Measurements from ENCODE around the gene MEX3D.

The MEX3D gene

DNA sequence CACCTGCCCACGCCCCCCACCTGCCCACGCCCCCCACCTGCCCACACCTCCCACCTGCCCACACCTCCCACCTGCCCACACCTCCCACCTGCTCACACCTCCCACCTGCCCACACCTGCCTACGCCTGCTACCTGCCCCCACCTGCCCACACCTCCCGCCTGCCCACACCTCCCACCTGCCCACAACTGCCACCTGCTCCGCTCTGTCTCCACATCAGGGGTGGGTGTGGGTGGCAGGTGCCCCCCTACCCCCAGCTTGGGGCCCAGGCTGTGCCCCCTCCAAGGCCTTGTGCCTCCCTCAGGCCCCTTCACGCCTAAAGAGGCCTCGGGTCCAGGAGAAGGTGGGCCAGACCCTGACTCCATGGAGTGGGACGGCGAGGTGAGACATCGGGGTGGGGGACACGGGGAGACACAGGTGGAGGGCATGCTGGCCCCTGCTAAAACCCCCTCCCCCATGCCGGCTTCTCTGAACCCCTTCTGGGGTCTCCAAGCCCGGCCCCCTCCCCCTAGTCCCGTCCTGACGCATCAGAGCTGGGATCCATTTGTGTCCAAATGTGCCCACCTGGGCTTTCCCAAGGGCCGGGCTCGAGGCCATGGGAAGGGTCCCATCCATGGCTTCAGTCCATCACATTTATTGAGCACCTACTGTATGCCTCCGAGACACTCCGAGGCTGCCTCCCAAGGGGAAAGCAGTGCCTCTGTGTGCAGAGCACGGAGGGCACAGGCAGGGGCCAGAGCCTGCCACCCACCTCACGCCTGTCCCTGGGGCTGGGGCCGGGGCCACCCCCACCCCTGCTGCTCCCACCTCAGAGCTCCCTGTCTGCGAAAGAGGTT, 39.3 kb downstream of the MEX3D start:
- Mint-ChIP-seq H3K9me3 (no peaks in the 10 kb centered on the region), H3K27me3 (ENCODE audit: low read depth) (peaks cover 13% of the 10 kb centered on the region), H3K4me3 (no peak overlapping the region), H3K36me3 (ENCODE audit: low read depth) (no peaks in the 10 kb centered on the region), H3K4me1 (ENCODE audit: low read depth) (peaks cover 3% of the 10 kb centered on the region), H3K27ac (no peak overlapping the region)
- no peak for DNase-seq (ENCODE audit: low spot score)

DNA sequence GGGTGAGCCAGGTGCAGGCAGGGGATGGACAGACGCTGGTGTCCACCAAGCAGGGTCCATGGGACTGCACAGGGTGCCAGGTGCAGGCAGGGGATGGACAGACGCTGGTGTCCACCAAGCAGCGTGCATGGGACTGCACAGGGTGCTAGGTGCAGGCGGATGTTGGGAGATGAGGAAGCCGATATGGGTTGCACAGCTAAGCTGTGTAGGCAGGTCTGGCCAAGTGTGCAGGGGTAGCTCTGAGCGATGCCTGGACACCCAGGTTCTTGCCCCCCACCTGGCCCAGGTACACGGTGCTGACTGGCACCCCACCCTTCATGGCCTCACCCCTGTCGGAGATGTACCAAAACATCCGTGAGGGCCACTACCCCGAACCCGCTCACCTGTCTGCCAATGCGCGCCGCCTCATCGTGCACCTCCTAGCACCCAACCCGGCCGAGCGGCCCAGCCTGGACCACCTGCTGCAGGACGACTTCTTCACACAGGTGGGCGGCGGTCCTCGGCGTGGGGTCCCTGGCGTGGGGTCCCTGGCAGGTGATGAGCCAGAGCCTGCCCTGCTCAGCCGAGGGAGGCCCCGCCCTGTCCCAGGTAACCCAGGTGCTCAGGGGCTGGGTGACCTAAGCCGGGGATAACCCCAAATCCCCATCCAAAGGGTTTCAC, 40.3 kb downstream of the MEX3D start:
- Mint-ChIP-seq H3K27ac (no peak overlapping the region), H3K27me3 (ENCODE audit: low read depth) (peaks cover 20% of the 10 kb centered on the region), H3K36me3 (ENCODE audit: low read depth) (no peaks in the 10 kb centered on the region), H3K4me3 (no peak overlapping the region), H3K4me1 (ENCODE audit: low read depth) (peaks cover 3% of the 10 kb centered on the region), H3K9me3 (no peaks in the 10 kb centered on the region)
- no peak for DNase-seq (ENCODE audit: low spot score)

DNA sequence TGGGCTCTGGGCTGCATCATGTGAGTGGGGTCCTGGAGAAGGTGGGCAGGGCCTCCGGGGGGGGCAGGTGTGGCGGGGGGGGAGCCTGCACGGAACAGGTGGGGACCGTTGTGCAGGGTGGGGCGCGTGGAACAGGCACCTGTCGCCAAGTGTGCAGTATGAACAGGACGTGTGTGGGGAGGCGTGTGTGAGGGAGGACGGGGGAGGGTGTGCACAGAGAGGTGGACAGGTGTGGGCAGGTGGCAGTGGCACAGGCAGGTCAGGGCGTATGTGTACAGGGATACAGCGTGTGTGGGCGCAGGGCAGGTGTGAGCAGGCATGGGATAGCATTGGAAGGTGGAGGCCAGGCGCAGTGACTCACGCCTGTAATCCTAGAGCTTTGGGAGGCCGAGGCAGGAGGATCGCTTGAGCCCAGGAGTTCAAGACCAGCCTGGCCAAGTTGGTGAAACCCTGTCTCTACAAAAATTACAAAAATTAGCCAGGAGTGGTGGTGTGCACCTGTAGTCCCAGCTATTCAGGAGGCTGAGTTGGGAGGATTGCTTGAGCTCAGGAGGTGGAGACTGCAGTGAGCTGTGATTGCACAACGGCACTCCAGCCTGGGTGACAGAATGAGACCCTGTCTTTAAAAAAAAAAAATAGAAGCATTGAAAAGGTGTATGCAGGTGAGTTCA, 41.0 kb downstream of the MEX3D start:
- Mint-ChIP-seq H3K4me3 (no peak overlapping the region), H3K9me3 (no peaks in the 10 kb centered on the region), H3K36me3 (ENCODE audit: low read depth) (no peaks in the 10 kb centered on the region), H3K4me1 (ENCODE audit: low read depth) (peaks cover 3% of the 10 kb centered on the region), H3K27me3 (ENCODE audit: low read depth) (peaks cover 22% of the 10 kb centered on the region), H3K27ac (no peak overlapping the region)
- no peak for DNase-seq (ENCODE audit: low spot score)

DNA sequence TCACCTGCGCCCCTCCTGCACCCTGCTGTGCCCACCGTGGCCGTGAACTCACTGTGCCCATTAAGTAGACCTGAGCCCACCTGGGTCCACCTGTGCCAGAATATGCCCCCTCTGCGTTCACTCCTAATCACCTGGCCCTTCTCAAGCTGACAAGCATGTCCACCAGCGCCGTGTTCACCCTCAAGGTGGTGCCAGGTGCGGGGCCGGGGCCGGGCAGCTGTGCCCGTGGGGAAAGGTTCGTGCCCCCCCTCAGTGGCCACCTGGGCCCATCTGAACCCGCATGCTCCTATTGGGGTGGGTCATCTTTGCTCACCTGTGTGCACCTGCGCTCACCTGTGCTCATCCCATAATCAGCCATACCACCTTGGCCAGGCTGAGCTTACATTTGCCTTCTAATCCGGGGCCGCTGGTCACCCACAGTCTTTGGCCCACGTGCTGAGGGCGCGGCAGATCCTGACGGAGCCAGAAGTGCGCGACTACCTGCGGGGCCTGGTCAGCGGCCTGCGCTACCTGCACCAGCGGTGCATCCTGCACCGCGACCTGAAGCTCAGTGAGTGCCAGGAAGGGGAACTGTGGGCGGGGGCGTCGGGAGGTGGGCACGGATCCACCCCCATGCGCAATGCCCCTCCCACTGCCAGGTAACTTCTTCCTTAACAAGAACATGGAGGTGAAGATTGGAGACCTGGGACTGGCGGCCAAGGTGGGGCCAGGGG, 41.9 kb downstream of the MEX3D start:
- Mint-ChIP-seq H3K36me3 (ENCODE audit: low read depth) (no peaks in the 10 kb centered on the region), H3K27ac (no peak overlapping the region), H3K4me3 (no peak overlapping the region), H3K9me3 (no peaks in the 10 kb centered on the region), H3K4me1 (ENCODE audit: low read depth) (peaks cover 3% of the 10 kb centered on the region), H3K27me3 (ENCODE audit: low read depth) (peaks cover 22% of the 10 kb centered on the region)
- DNase-seq (ENCODE audit: low spot score): no peak

DNA sequence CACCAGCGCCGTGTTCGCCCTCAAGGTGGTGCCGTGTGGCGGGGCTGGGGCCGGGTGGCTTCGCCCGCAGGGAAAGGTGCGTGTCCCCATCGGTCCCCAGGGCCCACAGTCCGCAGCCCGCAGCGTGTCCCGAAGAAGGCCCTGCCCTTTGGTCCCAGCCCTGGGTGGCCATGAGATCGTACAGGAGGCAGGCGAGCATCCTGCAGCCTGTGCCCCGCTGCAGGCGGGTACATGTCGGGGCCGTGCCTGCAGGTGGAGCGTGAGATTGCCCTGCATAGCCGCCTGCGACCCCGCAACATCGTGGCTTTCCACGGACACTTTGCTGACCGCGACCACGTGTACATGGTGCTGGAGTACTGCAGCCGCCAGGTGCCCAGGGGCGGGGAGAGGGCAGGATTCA, 42.8 kb downstream of the MEX3D start:
- Mint-ChIP-seq H3K9me3 (no peaks in the 10 kb centered on the region), H3K36me3 (ENCODE audit: low read depth) (no peaks in the 10 kb centered on the region), H3K4me3 (no peak overlapping the region), H3K4me1 (ENCODE audit: low read depth) (peaks cover 3% of the 10 kb centered on the region), H3K27ac (no peak overlapping the region), H3K27me3 (ENCODE audit: low read depth) (peaks cover 22% of the 10 kb centered on the region)
- no peak for DNase-seq (ENCODE audit: low spot score)

DNA sequence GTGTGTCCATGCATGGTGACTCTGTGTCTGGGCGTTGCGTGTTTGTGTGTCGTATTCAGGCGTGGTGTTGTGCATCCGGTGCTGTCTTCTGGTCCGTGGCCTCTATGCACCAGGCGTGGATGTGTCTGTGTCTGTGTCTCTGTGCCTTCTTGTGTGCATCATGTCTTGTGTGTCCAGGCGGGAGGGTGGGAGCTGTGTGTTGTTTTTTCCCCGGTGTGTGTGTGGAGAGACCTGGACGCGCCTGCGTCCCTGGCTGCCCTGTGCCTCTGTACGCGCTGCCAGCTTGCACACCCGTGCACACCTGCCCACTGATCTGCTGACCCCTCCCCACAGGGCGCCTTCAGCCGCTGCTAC, 43.2 kb downstream of the MEX3D start:
- Mint-ChIP-seq H3K36me3 (ENCODE audit: low read depth) (no peaks in the 10 kb centered on the region), H3K27me3 (ENCODE audit: low read depth) (peaks cover 22% of the 10 kb centered on the region), H3K4me3 (no peak overlapping the region), H3K9me3 (no peaks in the 10 kb centered on the region), H3K4me1 (ENCODE audit: low read depth) (peaks cover 3% of the 10 kb centered on the region), H3K27ac (no peak overlapping the region)
- no peak for DNase-seq (ENCODE audit: low spot score)

DNA sequence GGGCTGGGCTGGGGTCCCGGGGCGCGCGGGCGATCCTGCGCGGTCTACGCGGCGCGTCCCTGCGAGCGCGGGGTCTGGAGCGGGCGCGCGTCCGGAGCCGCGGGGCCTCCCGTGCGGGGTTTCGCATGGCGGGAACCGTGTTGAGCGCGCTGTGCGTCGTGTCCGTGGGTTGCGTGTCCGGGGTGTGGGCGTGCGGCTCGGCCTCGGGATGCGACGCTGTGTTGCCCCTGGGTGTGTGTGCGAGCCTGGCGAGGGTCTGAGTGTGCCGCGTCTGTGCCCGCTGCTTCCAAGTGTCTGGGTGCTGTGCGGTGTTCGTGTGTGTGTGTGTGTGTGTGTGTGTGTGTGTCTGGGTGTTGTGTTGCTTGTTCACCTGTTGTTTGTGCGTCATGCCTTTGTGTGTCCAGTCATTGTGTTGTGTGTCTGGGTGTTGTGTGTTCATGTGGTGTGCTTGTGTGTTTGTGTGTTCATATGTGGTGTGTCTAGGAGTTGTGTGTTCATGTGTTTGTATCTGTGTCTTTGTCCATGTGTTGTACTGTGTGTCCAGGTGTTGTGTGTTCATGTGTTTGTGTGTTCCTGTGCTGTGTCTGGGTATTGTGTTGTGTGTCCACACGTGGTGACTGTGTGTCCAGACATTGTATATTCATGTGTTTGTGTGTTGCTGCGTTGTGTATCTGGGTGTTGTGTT, 43.7 kb downstream of the MEX3D start:
- DNase-seq (ENCODE audit: low spot score): no peak
- Mint-ChIP-seq H3K27ac (no peak overlapping the region), H3K9me3 (no peaks in the 10 kb centered on the region), H3K4me3 (no peak overlapping the region), H3K4me1 (ENCODE audit: low read depth) (peaks cover 3% of the 10 kb centered on the region), H3K27me3 (ENCODE audit: low read depth) (peaks cover 22% of the 10 kb centered on the region), H3K36me3 (ENCODE audit: low read depth) (no peaks in the 10 kb centered on the region)

DNA sequence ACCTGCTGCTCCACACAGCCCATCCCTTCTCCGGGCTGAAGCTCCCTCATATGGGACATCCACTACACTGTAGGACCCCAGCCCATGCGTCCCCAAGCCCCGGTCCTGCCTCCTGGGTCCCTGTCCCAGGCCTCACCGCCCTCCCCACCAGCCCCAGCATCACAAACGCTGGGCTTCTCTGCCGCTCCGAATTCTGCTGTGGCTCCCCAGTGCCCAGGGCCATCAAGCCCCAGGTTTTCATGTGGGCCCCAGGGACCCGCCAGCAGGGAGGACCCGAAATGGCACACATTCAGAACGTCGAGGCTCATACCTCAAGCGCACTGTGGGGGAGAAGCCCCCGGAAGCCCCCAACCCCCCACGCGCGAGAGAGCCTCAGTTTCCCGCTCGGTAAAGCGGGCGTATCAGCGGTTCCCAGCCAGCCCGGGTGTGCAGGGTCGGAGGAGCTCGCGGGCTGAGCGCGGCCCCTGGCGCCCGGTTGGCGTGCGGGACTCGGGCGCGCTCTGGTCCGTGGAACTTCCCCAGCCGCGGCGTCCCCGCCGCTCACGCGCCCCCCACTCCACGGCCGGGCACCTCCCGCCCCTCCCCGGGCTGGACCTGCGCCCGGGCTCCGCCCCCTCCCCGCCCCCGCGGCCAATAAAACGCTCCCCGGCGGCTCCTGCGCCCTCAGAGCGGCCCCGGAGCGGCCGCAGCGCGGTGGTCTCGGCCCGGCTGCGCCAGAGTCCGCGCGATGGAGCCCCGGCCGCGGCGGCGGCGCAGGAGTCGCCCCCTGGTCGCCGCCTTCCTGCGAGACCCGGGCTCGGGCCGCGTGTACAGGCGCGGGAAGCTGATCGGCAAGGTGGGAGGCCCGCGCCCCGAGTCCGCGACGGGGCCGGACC, 44.5 kb downstream of the MEX3D start, which contains the start of gene PLK5:
Gene PLK5, plus strand, starts transcription at position 666 of the 875 bp plus-strand sequence. CDS start 2,920 bp downstream, outside the sequence.
- DNase-seq (ENCODE audit: low spot score): no peak
- no peaks in the 10 kb centered on the region for H3K9me3 Mint-ChIP-seq
- H3K4me1 Mint-ChIP-seq (ENCODE audit: low read depth): peaks cover 3% of the 10 kb centered on the region
- H3K36me3 Mint-ChIP-seq (ENCODE audit: low read depth): no peaks in the 10 kb centered on the region
- H3K27ac Mint-ChIP-seq: no peak within 1 kb of the TSS
- no peak within 1 kb of the TSS for H3K4me3 Mint-ChIP-seq
- H3K27me3 Mint-ChIP-seq (ENCODE audit: low read depth): peaks cover 22% of the 10 kb centered on the region

DNA sequence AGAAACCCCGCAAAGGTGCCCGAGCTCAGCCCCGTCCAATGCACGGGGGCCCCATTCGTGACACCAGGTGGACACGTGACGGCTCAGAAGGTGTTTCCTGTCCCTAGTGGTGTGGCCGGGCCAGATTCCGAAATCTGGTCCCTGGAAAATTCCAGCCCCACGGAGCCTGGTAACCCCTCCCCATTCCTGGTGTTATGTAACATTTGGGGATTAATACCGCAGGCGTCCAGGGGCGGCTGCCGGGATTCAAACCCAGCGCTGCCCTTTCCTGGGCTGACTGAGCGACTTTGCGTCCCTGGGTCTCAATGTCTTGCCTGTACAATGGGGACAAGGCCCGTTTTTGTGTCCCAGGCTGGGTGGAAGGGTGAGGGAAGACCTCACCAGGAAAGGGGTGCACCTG, 45.3 kb downstream of the MEX3D start:
- Mint-ChIP-seq H3K36me3 (ENCODE audit: low read depth) (no peaks in the 10 kb centered on the region), H3K9me3 (no peaks in the 10 kb centered on the region), H3K27me3 (ENCODE audit: low read depth) (peaks cover 22% of the 10 kb centered on the region), H3K4me3 (no peak overlapping the region), H3K4me1 (ENCODE audit: low read depth) (peaks cover 3% of the 10 kb centered on the region), H3K27ac (no peak overlapping the region)
- no peak for DNase-seq (ENCODE audit: low spot score)

DNA sequence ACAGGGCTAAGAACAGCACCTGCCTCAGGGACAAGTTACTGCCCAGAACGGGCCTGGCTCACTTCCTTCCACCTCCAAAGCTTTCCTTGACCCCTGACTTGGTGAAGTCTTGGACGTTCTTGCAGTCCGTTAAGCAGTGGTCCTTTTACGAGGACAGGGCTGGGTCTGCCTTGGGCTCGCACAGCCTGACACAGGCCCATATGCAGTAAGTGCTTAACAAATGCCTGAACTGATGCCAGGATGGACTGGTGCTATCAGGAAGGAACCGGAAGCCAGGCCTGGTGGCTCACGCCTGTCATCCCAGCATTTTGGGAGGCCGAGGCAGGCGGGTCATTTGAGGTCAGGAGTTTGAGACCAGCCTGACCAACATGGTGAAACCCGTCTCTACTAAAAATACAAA, 46.1 kb downstream of the MEX3D start:
- DNase-seq (ENCODE audit: low spot score): no peak
- Mint-ChIP-seq H3K27ac (no peak overlapping the region), H3K9me3 (no peaks in the 10 kb centered on the region), H3K4me1 (ENCODE audit: low read depth) (peaks cover 3% of the 10 kb centered on the region), H3K27me3 (ENCODE audit: low read depth) (peaks cover 22% of the 10 kb centered on the region), H3K4me3 (no peak overlapping the region), H3K36me3 (ENCODE audit: low read depth) (no peaks in the 10 kb centered on the region)

DNA sequence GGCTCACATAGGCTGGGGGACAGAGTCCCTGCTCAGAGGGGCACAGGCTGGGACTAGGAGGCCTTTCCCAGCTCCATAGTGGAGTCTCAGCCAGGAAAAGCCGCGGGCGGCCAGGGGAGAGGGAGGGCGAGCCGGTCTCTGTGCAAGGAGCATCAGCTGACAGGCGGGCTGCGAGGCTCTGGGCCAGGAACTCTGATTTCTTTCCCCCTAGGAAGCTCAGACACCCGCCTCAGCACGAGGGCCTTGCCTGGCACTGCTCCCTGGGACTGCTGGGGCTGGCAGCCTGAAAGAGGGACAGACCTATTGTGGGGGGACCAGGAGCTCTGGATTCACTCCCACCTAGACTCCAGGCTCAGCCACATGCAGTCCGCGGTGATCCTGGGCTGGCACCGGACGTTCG, 46.5 kb downstream of the MEX3D start:
- no peak overlapping the region for H3K4me3 Mint-ChIP-seq
- no peaks in the 10 kb centered on the region for H3K36me3 Mint-ChIP-seq (ENCODE audit: low read depth)
- DNase-seq (ENCODE audit: low spot score): no peak
- H3K27ac Mint-ChIP-seq: no peak overlapping the region
- H3K9me3 Mint-ChIP-seq: no peaks in the 10 kb centered on the region
- H3K27me3 Mint-ChIP-seq (ENCODE audit: low read depth): peaks cover 24% of the 10 kb centered on the region
- peaks cover 3% of the 10 kb centered on the region for H3K4me1 Mint-ChIP-seq (ENCODE audit: low read depth)

DNA sequence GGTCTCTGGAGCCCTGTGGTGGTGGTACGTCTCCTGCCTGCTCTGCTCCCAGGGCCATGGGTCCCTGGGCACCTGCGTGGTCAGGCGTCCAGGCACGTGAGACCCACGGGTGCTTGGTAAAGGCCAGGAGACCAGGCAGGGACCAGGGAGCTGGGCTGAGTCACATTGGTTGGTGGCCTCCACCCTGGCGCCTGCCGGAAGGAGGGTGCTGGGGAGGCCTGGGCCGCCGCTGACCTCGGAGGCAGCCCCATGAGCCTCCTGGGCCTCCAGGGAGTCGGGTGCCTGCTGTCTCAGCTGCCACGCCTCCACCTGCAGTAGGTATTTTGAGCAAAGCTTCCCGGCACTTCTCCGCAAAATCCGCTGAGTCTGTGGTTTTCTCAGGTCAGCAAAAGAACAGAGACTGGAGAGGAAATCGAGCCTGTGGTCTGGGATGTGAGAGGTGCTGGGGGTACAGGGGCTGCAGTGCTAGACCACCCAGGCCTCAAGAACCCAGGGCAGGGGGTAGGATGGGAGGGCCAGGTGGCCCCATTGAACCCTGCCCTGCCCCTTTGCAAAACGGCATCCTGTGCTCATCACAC, 47.8 kb downstream of the MEX3D start:
- H3K4me1 Mint-ChIP-seq (ENCODE audit: low read depth): peaks cover 3% of the 10 kb centered on the region
- DNase-seq (ENCODE audit: low spot score): no peak
- no peaks in the 10 kb centered on the region for H3K36me3 Mint-ChIP-seq (ENCODE audit: low read depth)
- H3K27me3 Mint-ChIP-seq (ENCODE audit: low read depth): peaks cover 21% of the 10 kb centered on the region
- no peak overlapping the region for H3K4me3 Mint-ChIP-seq
- no peaks in the 10 kb centered on the region for H3K9me3 Mint-ChIP-seq
- no peak overlapping the region for H3K27ac Mint-ChIP-seq
